Myocyte (in vitro differentiated cells): Measurements from ENCODE around the gene DIP2A. TPM values are rescaled to one million over a fixed set of nuclear protein-coding genes. Genes with fewer than 3 reads are reported as not detected.
"Not testable (repeated sequence)": the region's sequence is repeated elsewhere in the genome, so short reads cannot be mapped to it uniquely, and the experiment has no call there.

Experiments used
- DNase-seq: peaks from one replicate; pipeline ENCODE4 v3.0.0-alpha.2; 2012; ENCODE audit warnings: low read depth
- total RNA-seq: library from RNA; depleted of rRNA; stranded (reverse); fragments of >200 nt; gene quantifications from 2 replicates; pipeline ENCODE4 v1.2.3, GENCODE V29; 2014

The DIP2A gene
- total RNA-seq, 1 donor from 2014 or later = 14.6 TPM

DNA sequence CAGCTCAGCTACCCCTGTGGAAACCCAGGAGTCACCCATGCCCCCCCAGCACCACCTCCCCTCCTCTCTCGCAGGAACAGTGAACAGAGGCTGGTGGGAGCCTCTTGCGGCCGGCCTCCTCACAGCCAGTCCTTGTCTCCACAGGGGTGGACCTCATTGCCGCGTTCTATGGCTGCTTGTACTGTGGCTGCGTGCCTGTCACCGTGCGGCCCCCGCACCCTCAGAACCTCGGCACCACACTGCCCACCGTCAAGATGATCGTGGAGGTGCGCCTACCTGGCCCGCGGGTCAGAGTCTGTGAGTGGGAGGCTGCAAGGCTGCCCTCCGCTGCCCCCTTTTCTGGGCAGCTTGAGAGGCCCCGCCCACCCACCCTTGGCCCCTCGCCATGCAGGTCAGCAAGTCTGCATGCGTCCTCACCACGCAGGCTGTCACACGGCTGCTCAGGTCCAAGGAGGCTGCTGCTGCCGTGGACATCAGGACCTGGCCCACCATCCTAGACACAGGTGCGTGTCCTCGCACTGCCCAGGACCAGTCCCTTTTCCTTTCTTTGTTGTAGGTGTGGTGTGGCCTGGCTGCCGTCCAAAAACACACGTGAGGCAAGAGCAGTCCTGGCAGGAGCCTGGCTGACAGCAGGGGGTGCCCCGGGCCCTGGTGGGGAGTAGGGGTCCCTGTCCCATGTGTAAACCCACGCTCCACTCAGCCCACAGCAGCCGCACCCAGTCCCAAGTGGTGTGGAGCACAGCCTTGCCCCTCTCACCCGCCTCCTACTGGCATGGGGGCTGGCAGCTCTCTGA, 95.9 kb downstream of the DIP2A start:
- no peak for DNase-seq

DNA sequence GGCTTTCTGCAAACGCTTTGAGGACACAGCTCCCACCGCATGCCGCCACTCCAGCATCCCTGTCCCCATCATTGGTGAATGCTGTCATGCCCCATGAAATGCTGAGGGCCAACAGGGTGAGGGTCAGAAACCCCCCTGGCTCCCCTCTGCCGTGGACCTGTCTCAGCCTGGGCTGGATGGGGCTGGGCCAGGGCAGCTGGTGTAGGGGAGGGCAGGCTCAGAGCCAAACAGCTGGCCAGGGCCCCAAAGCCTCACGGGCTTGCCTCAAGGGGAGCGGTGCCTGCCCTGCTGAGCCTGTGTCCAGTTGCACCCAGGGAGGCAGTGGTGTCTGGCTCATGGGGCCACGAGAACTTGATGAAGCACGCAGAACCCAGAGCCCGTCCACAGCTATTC, 96.5 kb downstream of the DIP2A start:
- DNase-seq = no peak

DNA sequence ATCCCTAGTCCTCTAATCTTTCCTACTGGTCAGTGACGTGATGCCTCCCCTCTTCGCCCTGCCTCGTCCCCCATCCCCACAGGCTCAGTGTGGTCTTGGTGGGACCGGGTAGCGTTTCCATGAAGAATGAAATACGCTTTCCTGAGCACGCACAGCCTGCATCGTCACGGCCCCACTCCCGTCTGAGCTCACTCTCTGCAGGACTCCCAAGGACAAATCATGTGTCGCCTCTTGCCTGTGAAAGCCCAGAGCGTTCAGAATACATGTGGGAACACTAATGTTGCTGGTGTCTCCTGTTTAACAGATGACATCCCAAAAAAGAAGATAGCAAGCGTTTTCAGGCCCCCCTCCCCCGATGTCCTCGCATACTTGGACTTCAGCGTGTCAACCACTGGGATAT, 97.0 kb downstream of the DIP2A start:
- DNase-seq = no peak

DNA sequence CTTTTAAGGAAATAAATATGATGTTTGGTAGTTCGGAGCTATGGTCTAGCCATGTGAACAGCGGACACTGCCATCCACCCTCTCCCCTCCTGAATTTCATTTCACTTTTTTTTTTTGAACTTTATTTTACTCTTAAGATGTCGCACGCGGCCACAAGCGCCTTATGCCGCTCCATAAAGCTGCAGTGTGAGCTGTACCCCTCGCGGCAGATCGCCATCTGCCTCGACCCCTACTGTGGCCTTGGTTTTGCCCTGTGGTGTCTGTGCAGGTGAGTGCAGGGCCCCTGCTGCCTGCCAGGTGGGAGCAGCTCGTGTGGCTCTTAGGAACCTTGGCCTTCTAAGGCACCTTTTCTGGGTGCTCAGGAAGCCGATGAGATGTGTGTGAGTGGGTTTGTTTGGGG, 98.1 kb downstream of the DIP2A start:
- DNase-seq = no peak

DNA sequence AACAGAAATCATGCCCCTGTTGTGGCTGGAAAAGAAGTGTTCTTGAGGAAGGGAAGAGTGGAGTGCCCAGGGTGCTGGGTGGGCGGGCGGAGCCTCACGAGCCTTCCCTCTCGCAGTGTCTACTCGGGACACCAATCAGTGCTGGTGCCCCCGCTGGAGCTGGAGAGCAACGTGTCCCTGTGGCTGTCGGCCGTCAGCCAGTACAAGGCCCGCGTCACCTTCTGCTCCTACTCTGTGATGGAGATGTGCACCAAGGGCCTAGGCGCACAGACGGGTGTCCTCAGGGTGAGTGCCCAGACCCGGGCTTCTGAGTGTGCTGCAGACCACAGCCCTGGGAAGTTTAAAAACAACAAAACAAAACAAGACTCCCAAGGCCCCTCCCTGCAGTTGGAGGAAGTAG, 98.8 kb downstream of the DIP2A start:
- no peak for DNase-seq

DNA sequence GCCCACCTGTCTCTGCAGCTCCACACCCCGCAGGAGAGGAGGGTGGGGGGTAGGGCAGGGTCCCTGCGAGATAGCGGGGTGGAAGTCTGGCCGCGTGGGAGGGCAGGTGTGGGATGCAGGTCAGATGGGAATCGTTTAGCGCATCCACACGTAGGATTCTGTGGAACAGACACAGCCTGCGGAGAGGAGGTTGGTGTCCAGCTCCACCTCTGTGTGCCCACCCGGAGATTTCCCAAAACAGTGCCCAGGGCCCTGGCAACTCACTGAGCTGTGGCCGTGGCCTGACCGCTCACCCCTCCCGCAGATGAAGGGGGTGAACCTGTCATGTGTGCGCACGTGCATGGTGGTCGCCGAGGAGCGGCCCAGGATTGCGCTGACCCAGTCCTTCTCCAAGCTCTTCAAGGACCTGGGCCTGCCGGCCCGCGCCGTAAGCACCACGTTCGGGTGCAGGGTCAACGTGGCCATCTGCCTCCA, 99.3 kb downstream of the DIP2A start:
- no peak for DNase-seq

DNA sequence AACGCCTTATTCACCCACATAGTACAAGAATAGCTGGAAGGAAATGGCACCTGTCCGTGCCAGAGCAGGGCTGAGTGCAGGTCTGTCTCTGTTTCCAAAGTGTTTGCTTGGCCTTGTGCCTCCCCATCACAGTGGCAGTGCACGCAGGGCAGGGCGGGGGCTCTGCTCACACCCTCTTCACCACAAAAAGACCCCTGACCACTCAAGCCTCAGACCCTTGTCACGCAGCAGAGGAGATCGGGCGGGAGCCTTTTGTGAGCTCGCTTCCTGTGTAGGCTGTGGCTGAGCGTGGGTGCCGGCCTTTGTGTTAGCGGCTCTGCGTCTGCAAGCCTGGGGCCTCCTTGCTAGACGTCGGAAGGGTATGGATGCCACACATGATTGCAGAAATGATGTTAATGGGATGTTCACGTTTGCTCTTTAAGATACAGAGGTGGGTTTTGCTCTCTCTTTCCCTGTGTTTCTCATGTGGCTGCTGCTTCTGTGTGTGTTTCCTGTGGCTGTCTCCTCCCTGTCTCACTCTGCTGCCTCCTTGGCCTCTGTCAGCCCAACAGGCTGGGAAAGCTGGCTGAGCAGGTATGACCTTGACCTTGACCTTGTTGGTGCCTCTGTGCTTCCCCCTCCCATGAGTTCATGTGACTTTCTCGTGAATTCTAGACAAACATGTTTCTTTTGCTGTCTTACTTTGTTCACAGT, 100.7 kb downstream of the DIP2A start:
- no peak for DNase-seq

DNA sequence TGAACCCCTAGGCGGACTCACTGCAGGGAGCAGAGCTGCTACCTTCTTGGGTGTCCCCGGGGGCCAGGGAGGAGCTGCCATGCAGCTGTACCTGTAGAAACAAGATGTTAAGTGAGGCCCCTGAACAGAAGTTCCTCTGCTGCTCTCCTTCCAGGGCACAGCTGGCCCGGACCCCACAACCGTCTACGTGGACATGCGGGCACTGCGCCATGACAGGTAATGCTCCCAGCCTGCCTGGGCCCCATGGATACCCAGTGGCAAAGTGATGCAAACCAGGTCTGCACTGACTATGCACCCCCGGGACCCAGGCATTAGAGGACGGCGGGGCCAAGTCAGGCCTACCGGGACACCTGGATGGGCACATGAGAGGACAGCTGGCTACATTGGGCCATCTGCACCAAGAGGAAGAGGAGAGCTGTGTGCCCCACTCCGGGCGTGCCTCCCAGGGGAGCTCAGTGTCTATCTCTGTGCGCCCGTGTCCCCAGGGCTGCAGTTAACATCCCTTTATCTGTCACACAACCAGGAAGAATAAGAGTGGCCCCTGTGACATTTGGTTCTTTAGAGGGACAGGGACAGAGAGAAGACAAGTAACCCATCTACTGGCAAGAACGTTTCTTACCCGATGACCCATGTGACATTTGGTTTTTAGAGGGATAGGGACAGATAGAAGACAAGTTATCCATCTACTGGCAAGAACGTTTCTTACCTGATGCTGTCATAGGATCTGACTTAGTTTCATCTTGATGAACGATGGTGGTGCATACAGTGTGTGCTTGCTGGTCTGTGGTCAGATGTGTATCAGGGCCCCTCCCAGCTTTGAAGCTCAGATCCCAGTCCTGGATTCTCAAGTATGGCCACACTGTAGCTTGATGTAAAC, 102.1 kb downstream of the DIP2A start:
- no peak for DNase-seq

DNA sequence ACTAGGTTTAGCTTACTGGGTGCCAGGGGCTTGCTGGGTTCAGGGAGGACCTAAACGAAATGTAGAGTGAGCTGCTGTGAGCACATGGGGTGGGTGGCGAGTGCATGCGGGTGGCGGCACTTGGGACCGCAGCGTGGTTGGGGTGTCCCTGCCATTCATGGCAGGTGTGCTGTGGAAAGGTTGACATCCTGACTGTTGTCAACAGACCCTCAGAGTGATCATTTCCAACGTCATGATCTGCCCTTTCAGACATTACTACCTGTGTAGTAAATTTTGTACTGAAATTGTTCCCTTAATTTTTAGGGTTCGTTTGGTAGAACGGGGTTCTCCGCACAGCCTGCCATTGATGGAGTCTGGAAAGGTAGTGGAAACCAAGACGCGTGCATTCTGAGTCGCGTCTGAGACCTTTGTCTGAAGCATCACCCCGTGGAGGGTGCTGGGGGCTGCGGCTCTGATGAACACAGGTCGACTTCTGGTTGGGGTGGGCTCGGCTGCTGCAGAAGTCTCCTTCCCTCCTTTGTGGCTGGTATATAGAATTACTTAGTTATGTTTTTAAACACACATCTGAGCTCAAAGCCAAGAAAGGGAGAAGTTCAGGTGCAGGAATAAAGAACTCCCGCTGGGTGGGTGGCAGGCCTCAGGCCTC, 102.9 kb downstream of the DIP2A start:
- no peak for DNase-seq

DNA sequence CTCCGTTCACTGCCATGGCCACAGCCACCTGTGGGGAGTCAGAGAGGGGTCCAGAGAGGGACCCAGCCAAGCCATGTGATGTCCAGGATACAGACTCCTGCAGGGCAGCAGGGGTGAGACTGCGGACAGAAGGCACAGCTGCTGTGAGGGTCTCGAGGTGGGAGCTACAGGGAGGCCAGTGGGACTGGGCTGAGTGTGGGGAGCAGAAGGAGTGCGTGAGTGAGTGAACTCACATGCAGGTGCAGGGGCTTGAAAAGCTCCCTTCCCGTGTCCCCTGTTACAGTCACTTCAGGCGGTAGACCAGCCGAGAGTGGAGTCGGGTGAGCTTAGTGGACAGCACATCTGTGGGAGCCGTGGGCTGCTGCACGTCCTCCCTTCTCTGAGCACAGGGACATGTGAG, 103.8 kb downstream of the DIP2A start:
- DNase-seq = no peak

DNA sequence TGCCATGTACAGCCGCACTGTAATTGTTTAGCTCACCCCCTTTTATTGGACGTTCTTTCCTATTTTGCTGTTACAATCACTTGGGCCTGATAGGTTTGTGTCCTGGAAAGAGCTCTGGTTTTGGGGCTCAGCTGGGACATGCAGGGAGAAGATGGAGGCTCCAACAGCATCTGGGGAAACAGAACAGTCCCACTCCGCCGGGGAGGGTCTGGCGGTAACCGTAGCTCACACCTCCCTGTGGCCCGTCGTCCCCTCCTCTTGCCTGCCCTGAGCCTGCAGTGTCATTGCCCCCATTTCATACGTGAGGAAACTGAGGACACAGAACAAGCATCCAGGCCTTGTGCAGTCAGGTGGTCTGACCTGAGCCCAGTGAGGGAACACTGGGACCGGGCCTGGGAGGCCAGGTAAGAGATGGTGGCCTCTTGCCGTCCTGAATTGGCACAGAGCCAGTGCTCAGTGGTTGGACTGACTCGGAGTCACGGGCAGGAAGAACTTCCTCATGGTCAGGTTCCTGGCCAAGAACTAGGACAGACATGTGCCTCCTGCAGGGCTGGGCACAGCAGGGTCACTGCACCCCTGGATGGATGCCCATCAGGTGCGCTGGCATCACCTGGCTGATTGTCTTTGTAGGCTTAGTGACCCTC, 104.4 kb downstream of the DIP2A start:
- no peak for DNase-seq

DNA sequence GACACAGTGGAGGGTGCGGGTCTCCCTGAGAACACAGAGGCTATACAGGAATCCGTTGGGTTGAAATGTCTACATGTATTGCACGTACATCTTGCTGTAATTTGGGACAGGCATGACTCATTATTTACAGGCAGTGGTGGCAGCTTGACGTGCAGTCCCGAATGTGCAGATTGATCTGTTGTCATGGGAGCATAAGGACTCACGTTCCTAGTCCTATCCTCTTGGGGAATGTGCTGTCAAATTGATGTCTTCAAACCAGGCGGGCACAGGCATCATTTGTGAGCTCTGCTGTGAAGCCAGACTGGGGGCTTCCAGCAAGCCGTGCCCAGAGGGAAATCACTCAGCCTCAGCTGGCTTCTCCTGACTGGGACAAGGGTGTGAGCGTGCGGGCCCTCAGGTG, 105.7 kb downstream of the DIP2A start:
- DNase-seq = no peak

DNA sequence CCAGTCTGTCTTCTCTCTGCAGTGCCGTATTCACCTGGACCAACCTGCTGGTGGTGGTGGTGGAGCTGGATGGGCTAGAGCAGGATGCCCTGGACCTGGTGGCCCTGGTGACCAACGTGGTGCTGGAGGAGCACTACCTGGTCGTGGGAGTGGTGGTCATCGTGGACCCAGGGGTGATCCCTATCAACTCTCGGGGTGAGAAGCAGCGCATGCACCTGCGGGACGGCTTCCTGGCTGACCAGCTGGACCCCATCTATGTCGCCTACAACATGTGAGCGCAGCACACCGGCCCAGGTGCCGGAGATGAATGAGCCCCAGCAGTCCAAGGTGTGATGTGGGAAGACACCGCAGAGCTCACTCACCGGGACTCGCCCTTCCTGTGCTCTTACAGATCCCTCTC, 108.7 kb downstream of the DIP2A start:
- no peak for DNase-seq

DNA sequence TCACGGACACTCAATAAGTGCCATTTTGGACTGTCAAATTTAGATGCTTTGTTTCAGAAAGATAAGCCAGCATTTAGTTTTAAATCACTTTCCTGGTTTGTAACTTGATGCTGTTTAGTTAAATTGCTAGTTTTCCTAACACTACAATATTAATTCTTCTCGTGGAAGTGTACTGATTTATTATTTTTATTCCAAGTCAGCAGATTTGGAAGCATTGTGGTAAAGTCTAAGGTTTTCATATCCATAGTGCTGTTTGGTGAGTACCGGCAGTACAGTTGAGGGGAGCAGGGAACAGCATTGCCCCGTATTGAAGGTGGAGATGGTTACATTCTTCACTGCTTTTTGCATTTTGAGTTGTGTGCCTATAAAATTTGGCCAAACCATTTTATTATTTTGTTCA, 109.9 kb downstream of the DIP2A start:
- no peak for DNase-seq

DNA sequence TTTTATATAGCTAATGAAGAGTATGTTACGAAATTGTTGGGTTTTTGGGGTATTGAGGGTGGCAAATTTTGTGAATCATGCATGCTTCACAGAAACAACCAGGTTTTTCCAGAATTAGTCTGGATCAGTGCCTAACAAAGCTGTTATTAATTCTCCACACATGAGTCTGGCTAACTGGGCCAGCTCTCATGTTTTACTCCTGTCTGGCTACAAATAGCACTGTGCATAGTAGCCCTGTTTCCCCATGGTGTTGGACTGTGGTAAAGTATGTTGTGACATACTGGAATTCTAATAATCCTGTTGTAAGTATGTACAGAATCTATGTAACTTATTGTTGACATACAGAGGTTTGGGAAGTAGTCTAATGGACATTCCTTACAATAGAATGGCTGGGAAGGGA, 110.4 kb downstream of the DIP2A start:
- no peak for DNase-seq

DNA sequence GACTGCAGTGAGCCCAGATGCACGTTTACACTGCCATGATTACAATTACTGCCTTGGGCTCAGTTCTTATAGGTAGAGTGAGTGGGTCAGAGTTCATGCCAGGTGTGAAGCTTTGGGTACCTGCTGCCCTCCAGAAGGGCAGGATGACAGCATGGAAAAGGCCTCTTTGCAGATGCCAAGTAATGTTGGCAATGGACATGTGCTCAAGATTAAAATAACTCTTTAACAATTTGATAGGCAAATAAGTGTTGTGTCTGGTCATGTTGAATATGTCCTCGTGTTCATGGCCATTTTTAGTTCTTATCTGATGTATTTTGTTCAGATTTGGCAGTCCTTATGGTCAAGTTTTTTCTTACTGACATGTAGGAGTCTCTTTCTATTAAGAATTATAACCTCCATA, 111.4 kb downstream of the DIP2A start:
- DNase-seq = no peak

DNA sequence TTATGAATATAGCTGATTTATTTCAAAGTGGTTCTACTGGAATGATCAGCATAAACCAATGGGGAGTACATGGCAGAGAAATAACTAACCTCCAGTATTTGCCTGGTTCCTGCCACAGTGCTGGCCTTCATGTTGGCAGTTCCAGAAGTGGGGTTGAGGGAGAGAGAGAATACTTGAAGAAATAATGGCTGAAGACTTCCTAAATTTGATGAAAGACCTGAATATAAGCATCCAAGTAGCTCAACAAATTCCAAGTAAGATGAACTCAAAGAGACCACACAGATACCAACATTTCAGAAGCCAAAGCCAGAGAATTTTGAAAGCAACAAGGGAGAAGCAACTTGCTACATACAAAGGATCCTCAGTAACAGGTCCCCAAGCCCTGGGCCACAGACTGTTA, 111.9 kb downstream of the DIP2A start:
- DNase-seq = no peak

DNA sequence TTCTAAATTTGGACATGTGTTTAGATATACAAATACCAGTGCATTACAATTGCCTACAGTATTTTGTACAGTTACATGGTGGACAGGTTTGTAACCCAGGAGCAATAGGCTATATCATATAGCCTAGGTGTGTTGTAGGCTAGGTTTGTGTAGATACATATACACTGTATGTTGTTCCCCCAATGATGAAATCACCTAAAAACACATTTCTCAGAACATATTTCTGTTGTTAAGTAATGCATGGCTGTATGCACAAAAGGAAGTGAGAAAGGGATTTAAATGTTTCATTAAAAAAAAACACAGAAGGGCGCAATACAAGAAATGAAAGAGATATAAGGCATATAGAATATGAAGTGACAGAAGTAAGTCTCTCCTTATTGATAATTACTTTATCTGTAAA, 114.2 kb downstream of the DIP2A start:
- no peak for DNase-seq

DNA sequence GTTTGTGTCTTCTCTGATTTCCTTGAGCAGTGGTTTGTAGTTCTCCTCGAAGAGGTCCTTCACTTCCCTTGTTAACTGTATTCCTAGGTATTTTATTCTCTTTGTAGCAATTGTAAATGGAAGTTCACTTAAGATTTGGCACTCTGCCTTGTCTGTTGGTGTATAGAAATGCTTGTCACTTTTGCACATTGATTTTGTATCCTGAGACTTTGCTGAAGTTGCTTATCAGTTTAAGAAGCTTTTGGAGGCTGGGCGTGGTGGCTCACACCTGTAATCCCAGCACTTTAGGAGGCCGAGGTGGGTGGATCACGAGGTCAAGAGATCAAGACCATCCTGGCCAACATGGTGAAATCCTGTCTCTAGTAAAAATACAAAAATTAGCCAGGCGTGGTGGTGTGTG, 119.1 kb downstream of the DIP2A start:
- not testable (repeated sequence) for DNase-seq

DNA sequence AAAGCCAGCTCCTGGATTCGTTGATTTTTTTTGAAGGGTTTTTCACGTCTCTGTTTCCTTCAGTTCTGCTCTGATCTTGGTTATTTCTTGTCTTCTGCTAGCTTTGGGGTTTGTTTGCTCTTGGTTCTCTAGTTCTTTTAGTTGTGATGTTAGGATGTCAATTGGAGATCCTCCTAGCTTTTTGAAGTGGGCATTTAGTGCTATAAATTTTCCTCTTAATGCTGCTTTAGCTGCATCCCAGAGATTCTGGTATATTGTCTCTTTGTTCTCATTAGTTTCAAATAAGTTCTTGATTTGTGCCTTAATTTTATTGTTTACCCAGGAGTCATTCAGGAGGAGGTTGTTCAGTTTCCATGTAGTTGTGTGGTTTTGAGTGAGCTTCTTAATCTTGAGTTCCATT, 120.7 kb downstream of the DIP2A start:
- not testable (repeated sequence) for DNase-seq

DNA sequence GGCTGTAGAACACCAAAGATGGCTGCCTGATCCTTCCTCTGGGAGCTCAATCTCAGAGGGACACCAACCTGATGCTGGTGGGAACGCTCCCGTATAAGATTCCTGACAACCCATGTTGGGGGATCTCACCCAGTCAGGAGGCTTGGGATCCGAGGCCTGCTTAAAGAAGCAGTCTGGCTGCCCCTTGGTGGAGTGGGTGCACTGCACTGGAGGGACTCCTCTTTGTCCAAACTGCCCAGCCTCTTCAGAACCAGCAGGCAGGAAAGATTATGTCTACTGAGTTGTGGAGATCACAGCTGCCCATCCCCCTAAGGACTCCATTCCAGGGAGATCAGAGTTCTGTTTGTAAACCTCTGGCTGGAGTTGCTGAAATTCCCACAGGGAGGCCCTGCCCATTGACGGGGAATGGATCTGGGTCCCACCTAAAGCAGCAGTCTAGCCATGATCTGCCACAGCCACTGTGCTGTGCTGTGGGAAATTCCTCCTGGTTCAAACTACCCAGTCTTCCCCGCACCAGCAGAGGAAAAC, 123.2 kb downstream of the DIP2A start:
- no peak for DNase-seq
